H1 (cell line): ENCODE measurements around the gene RERE. TPM values are rescaled to one million over a fixed set of nuclear protein-coding genes. Genes with fewer than 3 reads are reported as not detected.

Source experiments
- polyA plus RNA-seq, 7 experiments: library from polyadenylated mRNA; depleted of rRNA in 3 of 7; stranded (reverse) in 5 of 7; unstranded in 2 of 7; fragments of >200 nt in 5 of 7; fragments of 200-250 nt in 2 of 7; gene quantifications; 1 replicate in 5 of 7; 2 replicates in 1 of 7; 4 replicates in 1 of 7; pipeline versions ENCODE4 v1.2.1 to v1.2.3, GENCODE V29; 2011 to 2013; ENCODE audit warnings: missing spikeins in 2 of 7, mixed read lengths in 2 of 7
- total RNA-seq: library from RNA; stranded (reverse); fragmentation: NEBNext Ultra II Directional; extraction: Animal tissue kit (Norgen Biotek cat#: 25700); gene quantifications from 2 replicates; pipeline ENCODE4 v1.2.1, GENCODE V29; 2021
- TF ChIP-seq, protein P1 (sequence below): fragments of 300-600 bp; sonication (generic); IDR thresholded peaks from 2 replicates; pipeline ENCODE4 v1.7.1; 2012; ENCODE audit warnings: low read length, moderate library complexity, mild to moderate bottlenecking, inconsistent platforms; ENCODE audit not compliant: insufficient replicate concordance

Gene RERE
- total and polyA plus RNA-seq, 2 of the 8 experiments (the other 6 are each of a cell fraction or from before 2014, with no cell fraction given), result 15.3 to 142 TPM

DNA sequence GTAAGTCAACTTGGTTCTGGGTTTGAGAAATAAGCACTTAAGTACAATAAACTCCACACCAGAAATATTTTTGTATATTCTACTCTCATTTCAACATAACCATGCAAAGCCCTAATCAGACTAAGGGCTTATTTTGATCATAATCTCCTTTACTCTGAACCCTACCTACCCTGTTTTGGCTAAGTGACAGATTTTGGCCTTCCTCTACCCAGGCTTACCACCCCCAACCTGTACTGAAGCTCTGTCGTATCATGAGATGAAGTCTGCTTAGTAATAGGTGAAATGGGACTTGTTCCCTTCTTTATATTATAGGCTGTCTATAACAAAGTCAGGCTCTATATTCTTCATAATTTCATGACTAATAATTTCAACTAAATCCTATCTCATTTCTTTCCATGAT, 135.5 kb downstream of the RERE start (continued):
- TF ChIP-seq, protein P1, sequence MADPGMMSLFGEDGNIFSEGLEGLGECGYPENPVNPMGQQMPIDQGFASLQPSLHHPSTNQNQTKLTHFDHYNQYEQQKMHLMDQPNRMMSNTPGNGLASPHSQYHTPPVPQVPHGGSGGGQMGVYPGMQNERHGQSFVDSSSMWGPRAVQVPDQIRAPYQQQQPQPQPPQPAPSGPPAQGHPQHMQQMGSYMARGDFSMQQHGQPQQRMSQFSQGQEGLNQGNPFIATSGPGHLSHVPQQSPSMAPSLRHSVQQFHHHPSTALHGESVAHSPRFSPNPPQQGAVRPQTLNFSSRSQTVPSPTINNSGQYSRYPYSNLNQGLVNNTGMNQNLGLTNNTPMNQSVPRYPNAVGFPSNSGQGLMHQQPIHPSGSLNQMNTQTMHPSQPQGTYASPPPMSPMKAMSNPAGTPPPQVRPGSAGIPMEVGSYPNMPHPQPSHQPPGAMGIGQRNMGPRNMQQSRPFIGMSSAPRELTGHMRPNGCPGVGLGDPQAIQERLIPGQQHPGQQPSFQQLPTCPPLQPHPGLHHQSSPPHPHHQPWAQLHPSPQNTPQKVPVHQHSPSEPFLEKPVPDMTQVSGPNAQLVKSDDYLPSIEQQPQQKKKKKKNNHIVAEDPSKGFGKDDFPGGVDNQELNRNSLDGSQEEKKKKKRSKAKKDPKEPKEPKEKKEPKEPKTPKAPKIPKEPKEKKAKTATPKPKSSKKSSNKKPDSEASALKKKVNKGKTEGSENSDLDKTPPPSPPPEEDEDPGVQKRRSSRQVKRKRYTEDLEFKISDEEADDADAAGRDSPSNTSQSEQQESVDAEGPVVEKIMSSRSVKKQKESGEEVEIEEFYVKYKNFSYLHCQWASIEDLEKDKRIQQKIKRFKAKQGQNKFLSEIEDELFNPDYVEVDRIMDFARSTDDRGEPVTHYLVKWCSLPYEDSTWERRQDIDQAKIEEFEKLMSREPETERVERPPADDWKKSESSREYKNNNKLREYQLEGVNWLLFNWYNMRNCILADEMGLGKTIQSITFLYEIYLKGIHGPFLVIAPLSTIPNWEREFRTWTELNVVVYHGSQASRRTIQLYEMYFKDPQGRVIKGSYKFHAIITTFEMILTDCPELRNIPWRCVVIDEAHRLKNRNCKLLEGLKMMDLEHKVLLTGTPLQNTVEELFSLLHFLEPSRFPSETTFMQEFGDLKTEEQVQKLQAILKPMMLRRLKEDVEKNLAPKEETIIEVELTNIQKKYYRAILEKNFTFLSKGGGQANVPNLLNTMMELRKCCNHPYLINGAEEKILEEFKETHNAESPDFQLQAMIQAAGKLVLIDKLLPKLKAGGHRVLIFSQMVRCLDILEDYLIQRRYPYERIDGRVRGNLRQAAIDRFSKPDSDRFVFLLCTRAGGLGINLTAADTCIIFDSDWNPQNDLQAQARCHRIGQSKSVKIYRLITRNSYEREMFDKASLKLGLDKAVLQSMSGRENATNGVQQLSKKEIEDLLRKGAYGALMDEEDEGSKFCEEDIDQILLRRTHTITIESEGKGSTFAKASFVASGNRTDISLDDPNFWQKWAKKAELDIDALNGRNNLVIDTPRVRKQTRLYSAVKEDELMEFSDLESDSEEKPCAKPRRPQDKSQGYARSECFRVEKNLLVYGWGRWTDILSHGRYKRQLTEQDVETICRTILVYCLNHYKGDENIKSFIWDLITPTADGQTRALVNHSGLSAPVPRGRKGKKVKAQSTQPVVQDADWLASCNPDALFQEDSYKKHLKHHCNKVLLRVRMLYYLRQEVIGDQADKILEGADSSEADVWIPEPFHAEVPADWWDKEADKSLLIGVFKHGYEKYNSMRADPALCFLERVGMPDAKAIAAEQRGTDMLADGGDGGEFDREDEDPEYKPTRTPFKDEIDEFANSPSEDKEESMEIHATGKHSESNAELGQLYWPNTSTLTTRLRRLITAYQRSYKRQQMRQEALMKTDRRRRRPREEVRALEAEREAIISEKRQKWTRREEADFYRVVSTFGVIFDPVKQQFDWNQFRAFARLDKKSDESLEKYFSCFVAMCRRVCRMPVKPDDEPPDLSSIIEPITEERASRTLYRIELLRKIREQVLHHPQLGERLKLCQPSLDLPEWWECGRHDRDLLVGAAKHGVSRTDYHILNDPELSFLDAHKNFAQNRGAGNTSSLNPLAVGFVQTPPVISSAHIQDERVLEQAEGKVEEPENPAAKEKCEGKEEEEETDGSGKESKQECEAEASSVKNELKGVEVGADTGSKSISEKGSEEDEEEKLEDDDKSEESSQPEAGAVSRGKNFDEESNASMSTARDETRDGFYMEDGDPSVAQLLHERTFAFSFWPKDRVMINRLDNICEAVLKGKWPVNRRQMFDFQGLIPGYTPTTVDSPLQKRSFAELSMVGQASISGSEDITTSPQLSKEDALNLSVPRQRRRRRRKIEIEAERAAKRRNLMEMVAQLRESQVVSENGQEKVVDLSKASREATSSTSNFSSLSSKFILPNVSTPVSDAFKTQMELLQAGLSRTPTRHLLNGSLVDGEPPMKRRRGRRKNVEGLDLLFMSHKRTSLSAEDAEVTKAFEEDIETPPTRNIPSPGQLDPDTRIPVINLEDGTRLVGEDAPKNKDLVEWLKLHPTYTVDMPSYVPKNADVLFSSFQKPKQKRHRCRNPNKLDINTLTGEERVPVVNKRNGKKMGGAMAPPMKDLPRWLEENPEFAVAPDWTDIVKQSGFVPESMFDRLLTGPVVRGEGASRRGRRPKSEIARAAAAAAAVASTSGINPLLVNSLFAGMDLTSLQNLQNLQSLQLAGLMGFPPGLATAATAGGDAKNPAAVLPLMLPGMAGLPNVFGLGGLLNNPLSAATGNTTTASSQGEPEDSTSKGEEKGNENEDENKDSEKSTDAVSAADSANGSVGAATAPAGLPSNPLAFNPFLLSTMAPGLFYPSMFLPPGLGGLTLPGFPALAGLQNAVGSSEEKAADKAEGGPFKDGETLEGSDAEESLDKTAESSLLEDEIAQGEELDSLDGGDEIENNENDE, result no peak
